Activated CD4-positive, CD25-positive, alpha-beta regulatory T cell treated with anti-CD3 and anti-CD28 coated beads, Interleukin-2, amount 50 U/mL, for 24 hours (primary cell): ENCODE measurements around the gene CEP164.
"Not testable (repeated sequence)": the region's sequence is repeated elsewhere in the genome, so short reads cannot be mapped to it uniquely, and the experiment has no call there.

Experiments used
- ATAC-seq, 2 donors: fragments of 150-1000 bp; cut with Tn5 transposase; one replicate each; pipeline ENCODE4 v1.10.0; 2021; ENCODE audit warnings: mild to moderate bottlenecking in 1 of 2, moderate library complexity in 1 of 2

Gene CEP164

GRCh38 chr11:117309310-117309709, 18.3 kb upstream of the CEP164 start:
- ATAC-seq: no peak

- ATAC-seq: no peak
Measured at GRCh38 chr11:117313091-117313490, 14.6 kb upstream of the CEP164 start.

GRCh38 chr11:117313828-117314768, 13.6 kb upstream of the CEP164 start:
- no peak for ATAC-seq

- no peak for ATAC-seq
Measured at GRCh38 chr11:117314840-117315239, 12.8 kb upstream of the CEP164 start.

DNA sequence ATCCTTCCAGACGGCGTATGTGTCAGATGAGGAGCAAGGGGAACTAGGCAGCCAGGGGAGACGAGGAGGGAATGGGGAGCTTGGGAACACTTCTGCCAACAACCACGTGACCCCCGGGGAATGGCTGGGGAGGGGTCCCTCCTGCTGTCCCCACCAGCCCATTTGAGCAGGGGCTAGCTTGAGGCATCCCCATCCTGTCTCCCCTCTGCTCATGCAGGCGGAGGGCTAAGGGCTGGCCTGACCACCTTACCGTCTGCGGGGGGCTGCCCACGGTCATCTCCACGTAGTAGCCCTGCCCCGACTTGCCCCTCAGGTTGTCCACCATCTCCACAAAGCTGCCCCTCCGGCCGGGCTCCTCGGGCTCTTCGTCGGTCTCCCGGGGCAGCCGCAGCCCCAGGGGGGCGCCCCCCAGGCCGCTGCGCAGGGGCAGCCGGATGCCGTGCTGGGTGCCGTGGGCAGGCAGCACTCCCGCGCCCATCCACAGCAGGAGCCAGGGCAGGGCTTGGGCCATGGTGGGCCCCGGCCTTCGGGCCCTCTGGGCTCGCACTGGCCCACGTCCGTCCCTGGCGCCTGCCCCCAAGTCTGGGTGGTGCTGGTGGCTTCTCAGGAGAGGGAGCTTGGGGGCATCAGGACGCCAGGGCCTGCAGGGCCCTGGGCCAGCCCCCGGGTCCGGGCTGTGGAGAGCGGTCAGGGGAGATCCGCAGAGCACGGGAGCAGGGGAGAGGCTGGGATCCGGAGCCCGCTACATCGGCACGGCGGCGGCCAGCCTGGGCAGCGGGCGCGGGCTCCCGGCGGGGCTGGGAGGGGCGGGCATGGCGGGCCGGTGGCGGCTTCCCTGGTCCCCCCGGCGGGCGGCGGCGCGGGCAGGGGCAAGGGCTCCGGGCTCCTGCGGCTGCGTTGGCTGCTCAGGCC, 12.1 kb upstream of the CEP164 start:
- ATAC-seq: peak; percentile 74 to 75

DNA sequence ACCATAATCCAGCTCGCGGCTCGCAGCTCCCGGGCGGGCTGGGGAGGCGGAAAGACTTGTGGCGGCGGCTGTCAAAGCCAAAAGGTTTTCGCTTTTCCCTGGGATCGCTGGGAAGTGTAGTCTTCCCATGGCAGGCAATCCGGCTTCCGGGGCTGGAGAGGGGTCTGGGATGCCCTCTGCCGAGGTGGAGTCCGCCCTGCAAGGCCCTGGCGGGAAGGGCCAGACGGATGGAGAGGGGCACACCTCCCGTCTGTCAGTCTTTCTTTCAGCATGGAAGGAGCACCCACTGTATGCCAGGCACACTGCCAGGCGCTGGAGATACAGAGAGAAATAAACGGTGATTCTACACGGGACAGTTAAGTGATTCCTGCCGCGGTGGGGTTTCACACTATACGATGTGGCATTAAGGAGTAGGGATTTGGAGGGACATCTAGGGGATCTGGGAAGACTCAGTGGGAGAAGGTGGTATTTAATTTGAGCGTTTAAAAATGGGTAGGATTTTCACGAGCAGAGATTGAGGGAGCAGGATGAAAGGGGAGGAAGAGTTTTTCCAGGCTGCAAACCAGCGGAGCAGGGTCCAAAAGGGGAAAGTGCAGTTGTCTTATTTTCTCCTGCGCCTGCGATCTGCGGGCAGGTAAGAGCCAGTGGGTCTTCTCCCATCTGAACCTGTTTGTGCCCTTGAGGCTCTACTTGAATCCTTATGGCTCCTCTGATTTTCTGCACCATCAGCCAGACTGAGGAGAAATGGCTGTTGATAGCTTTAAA, 11.3 kb upstream of the CEP164 start, which contains the start of gene BACE1:
Gene BACE1, minus strand, starts transcription at position 60 of the 765 bp plus-strand sequence. CDS start 461 bp downstream, outside the sequence.
- peak; percentile 17 to 48 for ATAC-seq

- ATAC-seq: no peak
Measured at GRCh38 chr11:117318738-117319137, 8.9 kb upstream of the CEP164 start.

GRCh38 chr11:117319214-117319840, 8.3 kb upstream of the CEP164 start:
- no peak for ATAC-seq

- not testable (repeated sequence) for ATAC-seq
Measured at GRCh38 chr11:117327255-117327566, 443 bp upstream of the CEP164 start.

DNA sequence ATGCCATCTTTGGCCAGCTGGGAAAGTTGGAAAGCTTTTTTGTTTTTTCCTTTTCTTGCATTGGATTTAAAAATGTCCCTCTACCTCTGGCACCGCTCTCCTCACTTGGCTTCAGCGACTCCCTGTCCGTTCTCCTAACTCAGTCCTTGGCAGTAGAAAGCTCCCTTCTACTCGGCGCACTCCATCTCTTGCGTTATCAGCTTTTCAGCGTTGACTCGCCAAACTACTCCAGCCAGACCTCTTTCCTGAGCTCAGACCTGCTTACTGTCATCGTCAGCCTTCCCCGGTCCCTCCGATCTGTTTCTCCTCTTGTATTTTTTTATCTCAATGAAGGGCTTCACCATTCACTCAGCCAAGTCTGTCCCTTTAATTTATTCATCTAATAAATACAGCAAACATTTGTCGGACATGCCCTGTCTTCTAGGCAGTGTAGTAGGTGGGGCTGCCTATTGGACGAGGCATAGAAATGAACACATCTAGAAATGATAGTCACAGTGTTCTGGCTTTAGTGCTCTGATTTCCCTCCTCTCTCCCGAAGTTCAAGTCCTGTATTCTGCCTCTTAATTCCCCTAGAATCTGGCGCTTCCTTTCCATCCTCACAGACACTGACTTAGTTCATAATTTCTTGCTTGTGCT, 839 bp downstream of the CEP164 start:
- peak in 1 of 2 donors; percentile 7 for ATAC-seq

DNA sequence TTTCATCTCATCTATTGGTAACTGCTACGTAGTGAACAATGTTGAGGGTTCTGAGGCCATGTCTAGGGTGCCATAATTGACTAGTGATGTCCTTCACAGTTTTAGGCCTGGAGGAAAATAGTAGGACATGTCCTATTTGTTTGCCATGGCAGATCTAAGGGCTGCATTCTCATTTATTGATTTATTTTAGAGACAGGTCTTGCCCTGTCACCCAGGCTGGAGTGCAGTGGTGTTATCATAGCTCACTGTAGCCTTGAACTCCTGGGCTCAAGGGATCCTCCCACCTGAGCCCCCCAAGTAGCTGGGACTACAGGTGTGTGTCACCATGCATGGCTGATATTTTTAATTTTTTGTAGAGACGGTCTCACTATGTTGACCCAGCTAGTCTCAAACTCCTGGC, 5.2 kb downstream of the CEP164 start:
- ATAC-seq: no peak

DNA sequence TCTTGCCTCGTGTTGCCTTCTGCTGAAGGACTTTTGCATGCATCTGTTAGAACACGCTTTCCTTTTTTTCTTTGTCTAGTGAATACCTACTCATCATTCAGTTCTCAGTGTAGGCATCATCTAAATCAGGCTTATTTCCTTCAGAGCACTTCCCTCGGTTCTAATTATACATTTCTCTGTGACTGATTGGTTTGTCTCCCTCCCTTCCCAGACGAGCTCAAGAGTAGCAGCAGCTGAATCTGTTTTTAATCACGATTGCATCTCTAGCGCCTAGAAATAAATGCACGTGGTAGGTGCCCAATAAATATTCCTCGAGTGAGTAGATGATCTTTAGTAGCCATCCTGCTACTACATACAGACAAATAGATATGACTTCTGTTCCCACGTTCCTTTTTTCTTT, 6.3 kb downstream of the CEP164 start:
- no peak for ATAC-seq

GRCh38 chr11:117334896-117335295, 7.2 kb downstream of the CEP164 start:
- ATAC-seq: no peak

DNA sequence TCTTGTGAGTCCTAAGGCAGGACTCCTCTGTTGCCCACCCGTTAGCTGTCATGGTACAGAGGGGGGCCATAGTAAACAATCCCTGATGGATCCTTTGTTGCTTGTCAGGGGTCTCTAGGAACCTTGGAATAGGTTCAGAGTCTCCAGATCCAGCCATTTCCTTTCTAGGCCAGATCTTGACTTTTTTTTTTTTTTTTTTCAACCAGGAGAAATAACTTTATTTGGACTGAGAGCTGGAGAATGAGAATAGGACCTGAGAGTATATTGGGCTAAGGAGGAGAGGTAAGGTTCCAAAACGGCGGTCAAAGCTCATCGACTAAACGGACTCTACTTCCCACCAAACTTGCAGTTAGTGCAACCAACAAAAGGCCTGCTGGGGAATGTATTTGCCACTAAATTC, 7.7 kb downstream of the CEP164 start:
- ATAC-seq: no peak

DNA sequence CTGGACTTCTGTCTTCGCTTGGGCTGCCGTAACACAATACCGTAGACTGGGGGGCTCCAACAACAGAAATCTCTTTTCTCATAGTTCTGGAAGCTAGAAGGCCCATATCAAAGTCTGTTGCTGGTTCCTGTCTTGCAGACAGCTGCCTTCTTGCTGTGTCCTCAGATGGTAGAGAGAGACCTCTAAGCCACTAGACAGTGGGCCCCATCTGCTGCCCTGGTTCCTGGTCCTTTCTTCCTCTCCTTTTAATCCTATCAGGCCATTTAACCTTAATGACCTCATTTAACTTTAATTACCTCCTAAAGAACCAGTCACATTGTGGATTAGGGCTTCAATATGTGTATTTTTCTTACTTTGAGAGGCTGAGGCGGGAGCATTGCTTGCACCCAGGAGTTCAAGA, 9.4 kb downstream of the CEP164 start:
- ATAC-seq: no peak

- no peak for ATAC-seq
Measured at GRCh38 chr11:117345039-117345438, 17.4 kb downstream of the CEP164 start.

- ATAC-seq: no peak
Measured at GRCh38 chr11:117354550-117354949, 26.9 kb downstream of the CEP164 start.

GRCh38 chr11:117356126-117356890, 28.7 kb downstream of the CEP164 start:
- ATAC-seq: peak in 1 of 2 donors; percentile 10

DNA sequence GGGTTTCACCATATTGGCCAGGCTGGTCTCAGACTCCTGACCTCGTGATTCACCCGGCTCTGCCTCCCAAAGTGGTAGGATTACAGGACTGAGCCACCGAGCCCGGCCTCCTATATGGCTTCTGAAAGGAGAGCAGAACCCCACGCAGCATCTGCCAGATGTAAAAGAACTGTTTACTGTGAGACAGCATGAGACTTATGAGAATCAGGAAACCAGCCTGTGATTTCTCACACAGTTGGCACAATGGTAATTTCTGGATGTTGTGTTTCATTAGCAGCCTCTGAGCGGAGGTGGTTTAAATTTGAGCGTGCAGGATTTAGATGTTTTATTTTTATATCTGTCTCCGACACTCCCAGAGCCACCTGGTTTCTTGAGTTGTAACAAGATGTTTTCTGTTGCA, 33.8 kb downstream of the CEP164 start:
- no peak for ATAC-seq

- no peak for ATAC-seq
Measured at GRCh38 chr11:117366248-117366647, 38.6 kb downstream of the CEP164 start.

DNA sequence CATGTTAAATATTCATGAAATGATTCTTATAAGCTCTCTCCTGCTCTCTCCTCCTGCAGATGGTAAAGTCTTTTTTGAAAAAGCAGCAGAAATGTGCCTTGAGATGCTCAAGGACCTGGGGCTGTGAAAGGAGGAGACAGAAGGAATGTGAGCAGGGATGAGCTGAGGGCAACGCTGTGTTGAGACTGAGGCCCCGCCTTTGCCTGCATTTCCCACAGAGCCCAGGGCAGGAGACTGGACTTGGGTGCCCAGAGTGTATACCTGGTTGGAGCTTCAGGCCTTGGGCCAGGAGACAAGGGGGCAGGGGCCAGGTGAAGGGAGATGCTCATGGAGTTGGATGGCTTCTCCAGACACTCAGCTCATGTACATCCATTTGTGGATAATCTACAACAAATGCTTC, 39.2 kb downstream of the CEP164 start:
- ATAC-seq: no peak
